Activated CD4-positive, alpha-beta T cell treated with anti-CD3 and anti-CD28 coated beads, Interleukin-2, amount 10 ng/mL, durations not matched to agents 7 days and 5 days (primary cell): ENCODE results near the gene SDR42E2. TPM values are rescaled to one million over a fixed set of nuclear protein-coding genes. Genes with fewer than 3 reads are reported as not detected.
A peak's percentile ranks its signal among the peaks of the same experiment; 100 is the strongest.
"Not testable (repeated sequence)": the region's sequence is repeated elsewhere in the genome, so short reads cannot be mapped to it uniquely, and the experiment has no call there.

ENCODE experiments used
- CTCF ChIA-PET: fragments of 350-600 bp; sonication (Branson Sonifier 250); formaldehyde crosslinking; loops from one replicate; lab custom pipeline; 2021; ENCODE audit warnings: antibody characterized with exemption; lab: Charles Lee
- POLR2A ChIA-PET: fragments of 350-600 bp; sonication (Branson Sonifier 250); formaldehyde crosslinking; loops from one replicate; lab custom pipeline; 2021; ENCODE audit warnings: antibody characterized with exemption; lab: Charles Lee
- DNase-seq: peaks from one replicate; pipeline ENCODE4 v3.0.0-alpha.2; 2020
- H3K27ac Mint-ChIP-seq: one replicate; pipeline ENCODE4 v1.8.0; 2021; ENCODE audit warnings: mild to moderate bottlenecking, moderate library complexity, mixed read lengths
- H3K27me3 Mint-ChIP-seq: one replicate; pipeline ENCODE4 v1.8.0; 2021; ENCODE audit warnings: mixed read lengths
- H3K36me3 Mint-ChIP-seq: one replicate; pipeline ENCODE4 v1.8.0; 2021; ENCODE audit warnings: low read depth, mixed read lengths
- H3K4me1 Mint-ChIP-seq: one replicate; pipeline ENCODE4 v1.8.0; 2021; ENCODE audit warnings: mixed read lengths
- H3K4me3 Mint-ChIP-seq: one replicate; pipeline ENCODE4 v1.8.0; 2021; ENCODE audit warnings: mild to moderate bottlenecking, moderate library complexity, mixed read lengths
- H3K9me3 Mint-ChIP-seq: one replicate; pipeline ENCODE4 v1.8.0; 2021; ENCODE audit warnings: mixed read lengths
- total RNA-seq, 2 experiments: library from RNA; stranded (reverse); gene quantifications; one replicate each; pipeline ENCODE4 v1.2.3, GENCODE V29; 2021

The SDR42E2 gene
- total RNA-seq, 2 experiments from 2014 or later = 0.22 TPM; not detected in 1

DNA sequence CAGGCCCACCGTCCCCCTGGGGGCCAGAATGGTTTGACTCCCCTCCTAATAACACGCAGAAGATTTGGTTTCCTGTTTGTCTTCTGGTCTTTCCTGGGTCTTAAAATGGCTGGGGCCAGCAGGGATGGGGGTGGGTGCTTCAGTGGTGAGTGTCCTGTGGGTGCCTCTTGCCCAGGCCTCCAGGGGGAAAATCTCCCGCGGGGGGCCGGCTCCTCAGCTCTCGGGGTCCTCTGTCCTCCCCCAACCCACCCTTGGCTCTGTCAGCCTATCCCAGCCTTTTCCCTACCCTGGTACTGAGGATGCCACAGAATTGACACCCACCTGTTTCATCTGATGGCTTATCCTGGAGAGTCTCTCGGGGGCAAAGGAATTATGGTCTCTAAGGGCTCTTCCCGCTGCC is 23.8 kb upstream of the SDR42E2 start:
- H3K4me1 Mint-ChIP-seq = no peaks in the 10 kb centered on the region
- no peak overlapping the region for H3K4me3 Mint-ChIP-seq
- H3K27me3 Mint-ChIP-seq = no peaks in the 10 kb centered on the region
- ChIA-PET POLR2A (no interaction called here), CTCF (interaction anchor here (1.6 kb wide), 1 partner anchor 50 kb away, joined by 5 read pairs; no protein-coding TSS in a partner anchor)
- H3K36me3 Mint-ChIP-seq = no peaks in the 10 kb centered on the region
- no peaks in the 10 kb centered on the region for H3K9me3 Mint-ChIP-seq
- no peak for DNase-seq
- H3K27ac Mint-ChIP-seq = no peak overlapping the region

GRCh38 chr16:22139008-22139407 is 23.3 kb upstream of the SDR42E2 start:
- CTCF ChIA-PET = no interaction called here
- no peak overlapping the region for H3K4me3 Mint-ChIP-seq

GRCh38 chr16:22139732-22140131 is 22.6 kb upstream of the SDR42E2 start:
- Mint-ChIP-seq H3K27me3 (peaks cover 1% of the 10 kb centered on the region), H3K36me3 (no peaks in the 10 kb centered on the region), H3K27ac (no peak overlapping the region), H3K4me1 (no peaks in the 10 kb centered on the region), H3K9me3 (no peaks in the 10 kb centered on the region), H3K4me3 (no peak overlapping the region)
- POLR2A ChIA-PET = interaction anchor here (0.7 kb wide), 1 partner anchor 1652 kb away, joined by 5 read pairs; no protein-coding TSS in a partner anchor
- CTCF ChIA-PET = no interaction called here
- no peak for DNase-seq

More at GRCh38 chr16:22139008-22139407, 23.3 kb upstream of the SDR42E2 start:
- Mint-ChIP-seq H3K27ac (no peak overlapping the region), H3K9me3 (no peaks in the 10 kb centered on the region), H3K36me3 (no peaks in the 10 kb centered on the region), H3K27me3 (no peaks in the 10 kb centered on the region), H3K4me1 (no peaks in the 10 kb centered on the region)
- POLR2A ChIA-PET = interaction anchor here (0.7 kb wide), 1 partner anchor 1653 kb away, joined by 5 read pairs; no protein-coding TSS in a partner anchor
- DNase-seq = no peak

- no peak for DNase-seq
- Mint-ChIP-seq H3K9me3 (no peaks in the 10 kb centered on the region), H3K36me3 (no peaks in the 10 kb centered on the region), H3K27me3 (peaks cover 5% of the 10 kb centered on the region), H3K4me3 (no peak overlapping the region), H3K4me1 (no peaks in the 10 kb centered on the region), H3K27ac (no peak overlapping the region)
- POLR2A ChIA-PET = no interaction called here
- CTCF ChIA-PET = interaction anchor here (0.6 to 1.0 kb wide), 2 partner anchors 56 to 159 kb away, joined by 3 read pairs; no protein-coding TSS in a partner anchor
Observed at GRCh38 chr16:22141767-22142166, 20.5 kb upstream of the SDR42E2 start.

DNA sequence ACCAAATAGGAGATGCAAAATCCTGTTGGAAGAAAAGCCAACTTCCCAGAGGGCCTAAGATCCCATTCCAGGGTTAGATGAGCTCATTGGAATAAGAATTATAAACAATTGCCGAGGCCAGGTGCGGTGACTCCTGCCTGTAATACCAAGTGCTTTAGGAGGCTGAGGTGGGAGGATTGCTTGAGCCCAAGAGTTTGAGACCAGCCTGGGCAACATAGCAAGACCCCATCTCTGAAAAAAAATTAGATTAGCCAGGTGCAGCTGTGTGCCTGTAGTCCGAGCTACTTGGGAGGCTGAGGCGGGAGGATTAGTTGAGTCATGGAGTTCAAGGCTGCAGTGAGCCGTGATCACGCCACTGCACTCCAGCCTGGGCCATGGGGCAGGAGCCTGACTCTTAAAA is 17.8 kb upstream of the SDR42E2 start:
- H3K27me3 Mint-ChIP-seq = peaks cover 5% of the 10 kb centered on the region
- H3K9me3 Mint-ChIP-seq = no peaks in the 10 kb centered on the region
- no peaks in the 10 kb centered on the region for H3K36me3 Mint-ChIP-seq
- DNase-seq = no peak
- CTCF ChIA-PET = no interaction called here
- H3K4me1 Mint-ChIP-seq = no peaks in the 10 kb centered on the region
- H3K4me3 Mint-ChIP-seq = no peak overlapping the region
- no peak overlapping the region for H3K27ac Mint-ChIP-seq
- POLR2A ChIA-PET = no interaction called here

GRCh38 chr16:22147853-22148252 is 14.5 kb upstream of the SDR42E2 start:
- H3K27ac Mint-ChIP-seq = no peak overlapping the region
- peaks cover 5% of the 10 kb centered on the region for H3K27me3 Mint-ChIP-seq
- no peak for DNase-seq
- no peaks in the 10 kb centered on the region for H3K9me3 Mint-ChIP-seq
- H3K4me1 Mint-ChIP-seq = no peaks in the 10 kb centered on the region
- H3K4me3 Mint-ChIP-seq = no peak overlapping the region
- CTCF ChIA-PET = no interaction called here
- H3K36me3 Mint-ChIP-seq = no peaks in the 10 kb centered on the region
- POLR2A ChIA-PET = no interaction called here

DNA sequence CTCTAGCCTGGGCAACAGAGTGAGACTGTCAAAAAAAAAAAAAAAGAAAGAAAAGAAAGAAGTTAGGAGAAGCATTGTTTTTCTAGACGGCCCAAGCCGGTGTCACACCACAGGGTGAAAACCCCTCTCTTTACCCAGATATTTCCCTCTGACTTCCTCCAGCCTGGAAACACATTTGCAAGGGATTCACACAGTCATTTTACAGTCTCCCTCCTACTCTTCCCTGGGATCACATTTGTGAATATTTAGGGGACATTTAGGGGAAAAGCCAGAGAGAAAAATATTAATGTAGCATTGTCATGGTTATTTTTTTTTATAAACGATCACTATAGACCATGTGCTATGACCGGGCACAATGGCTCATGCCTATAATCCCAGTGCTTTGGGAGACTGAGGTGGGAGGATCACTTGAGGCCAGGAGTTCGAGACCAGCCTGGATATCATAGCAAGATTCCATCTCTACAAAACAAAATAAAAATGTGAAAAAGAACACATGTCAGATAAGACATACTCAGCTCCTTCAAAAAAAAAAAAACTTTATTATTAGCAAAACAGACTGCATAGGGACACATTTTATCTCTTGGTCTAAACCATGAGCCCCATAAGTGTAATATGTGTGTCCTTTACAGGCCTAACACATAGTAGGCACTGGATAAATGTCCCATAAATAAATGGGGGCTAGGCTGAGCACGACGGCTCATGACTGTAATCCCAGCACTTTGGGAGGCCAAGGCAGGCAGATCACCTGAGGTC is 10.9 kb upstream of the SDR42E2 start:
- POLR2A ChIA-PET = no interaction called here
- CTCF ChIA-PET = no interaction called here
- no peak overlapping the region for H3K4me3 Mint-ChIP-seq
- no peaks in the 10 kb centered on the region for H3K4me1 Mint-ChIP-seq
- no peaks in the 10 kb centered on the region for H3K36me3 Mint-ChIP-seq
- no peaks in the 10 kb centered on the region for H3K9me3 Mint-ChIP-seq
- H3K27ac Mint-ChIP-seq = no peak overlapping the region
- DNase-seq = no peak
- no peaks in the 10 kb centered on the region for H3K27me3 Mint-ChIP-seq

GRCh38 chr16:22152316-22152715 is 10.0 kb upstream of the SDR42E2 start:
- ChIA-PET CTCF (no interaction called here), POLR2A (no interaction called here)
- Mint-ChIP-seq H3K36me3 (no peaks in the 10 kb centered on the region), H3K4me3 (no peak overlapping the region), H3K27ac (no peak overlapping the region), H3K4me1 (no peaks in the 10 kb centered on the region), H3K27me3 (no peaks in the 10 kb centered on the region), H3K9me3 (no peaks in the 10 kb centered on the region)
- DNase-seq = no peak

DNA sequence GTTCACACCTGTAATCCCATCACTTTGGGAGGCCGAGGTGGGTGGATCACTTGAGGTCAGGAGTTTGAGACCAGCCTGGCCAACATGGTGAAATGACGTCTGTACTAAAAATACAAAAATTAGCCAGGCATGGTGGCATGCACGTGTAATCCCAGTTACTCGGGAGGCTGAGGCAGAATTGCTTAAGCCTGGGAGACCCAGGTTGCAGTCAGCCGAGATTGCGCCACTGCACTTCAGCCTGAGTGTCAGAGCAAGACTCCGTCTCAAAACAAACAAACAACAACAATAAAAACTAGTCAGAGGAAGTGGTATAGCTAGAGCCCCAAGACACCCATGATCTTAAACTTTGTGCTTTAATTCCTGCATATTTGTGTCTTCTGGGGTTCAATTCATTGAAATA is 9.2 kb upstream of the SDR42E2 start:
- H3K27me3 Mint-ChIP-seq, H3K4me3 Mint-ChIP-seq, POLR2A ChIA-PET, H3K36me3 Mint-ChIP-seq, H3K9me3 Mint-ChIP-seq, H3K4me1 Mint-ChIP-seq, H3K27ac Mint-ChIP-seq, DNase-seq: not testable (repeated sequence)
- CTCF ChIA-PET = interaction anchor here (1.2 kb wide), 1 partner anchor 10 kb away, joined by 3 read pairs; no protein-coding TSS in a partner anchor

GRCh38 chr16:22161401-22161800 is 905 bp upstream of the SDR42E2 start:
- H3K27me3 Mint-ChIP-seq = peaks cover 19% of the 10 kb centered on the region
- H3K4me1 Mint-ChIP-seq = peaks cover 5% of the 10 kb centered on the region
- no peak overlapping the region for H3K4me3 Mint-ChIP-seq
- no peak for DNase-seq
- no peak overlapping the region for H3K27ac Mint-ChIP-seq
- ChIA-PET POLR2A (no interaction called here), CTCF (no interaction called here)
- H3K36me3 Mint-ChIP-seq = no peaks in the 10 kb centered on the region
- peaks cover 5% of the 10 kb centered on the region for H3K9me3 Mint-ChIP-seq

- DNase-seq = no peak
- Mint-ChIP-seq H3K27ac (peak overlapping the region; percentile 60), H3K36me3 (no peaks in the 10 kb centered on the region), H3K4me1 (peaks cover 5% of the 10 kb centered on the region), H3K27me3 (peaks cover 19% of the 10 kb centered on the region), H3K4me3 (no peak overlapping the region), H3K9me3 (peaks cover 5% of the 10 kb centered on the region)
- ChIA-PET POLR2A (no interaction called here), CTCF (no interaction called here)
Observed at GRCh38 chr16:22162656-22163009, 327 bp downstream of the SDR42E2 start.

DNA sequence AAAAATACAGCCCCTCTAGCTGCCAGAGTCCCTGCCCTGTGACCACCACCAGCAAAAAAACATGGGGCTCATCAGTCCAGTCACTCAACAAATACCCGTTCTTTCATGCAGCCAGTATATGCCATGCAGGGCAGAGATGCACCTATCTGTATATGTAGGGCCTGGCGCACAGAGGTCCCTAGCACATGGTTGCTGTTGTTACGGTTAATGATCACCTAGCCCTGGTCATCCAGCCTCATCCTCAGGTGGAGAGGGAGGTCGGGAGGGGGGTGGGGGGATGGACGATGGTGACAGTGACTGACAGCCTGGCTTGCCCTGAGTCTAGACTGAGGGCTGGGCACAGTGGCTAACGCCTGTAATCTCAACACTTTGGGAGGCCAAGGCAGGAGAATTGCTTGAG is 1.5 kb downstream of the SDR42E2 start:
- H3K36me3 Mint-ChIP-seq = no peaks in the 10 kb centered on the region
- POLR2A ChIA-PET = no interaction called here
- no peak overlapping the region for H3K27ac Mint-ChIP-seq
- DNase-seq = no peak
- peaks cover 18% of the 10 kb centered on the region for H3K27me3 Mint-ChIP-seq
- no peak overlapping the region for H3K4me3 Mint-ChIP-seq
- CTCF ChIA-PET = no interaction called here
- peaks cover 5% of the 10 kb centered on the region for H3K9me3 Mint-ChIP-seq
- peaks cover 5% of the 10 kb centered on the region for H3K4me1 Mint-ChIP-seq

DNA sequence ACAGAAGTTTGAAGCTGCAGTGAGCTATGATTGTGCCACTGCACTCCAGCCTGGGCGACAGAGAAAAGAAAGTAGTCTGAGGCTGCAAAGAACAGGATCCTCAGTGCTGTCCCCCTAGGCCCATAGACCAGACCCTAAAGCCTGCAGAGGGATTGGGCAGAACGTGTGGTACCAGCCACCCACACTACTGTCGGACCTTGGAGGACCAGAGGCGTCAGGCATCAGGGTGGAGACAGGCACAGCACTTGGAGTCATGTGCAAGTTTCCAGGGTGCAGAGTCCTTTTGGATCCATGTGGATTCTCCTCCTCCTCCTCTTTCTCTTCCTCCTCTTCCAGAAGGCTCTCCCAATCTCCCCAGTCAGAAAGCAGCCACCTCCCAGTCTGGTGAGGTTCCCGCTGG is 2.2 kb downstream of the SDR42E2 start:
- Mint-ChIP-seq H3K36me3 (no peaks in the 10 kb centered on the region), H3K27me3 (peaks cover 16% of the 10 kb centered on the region), H3K9me3 (peaks cover 5% of the 10 kb centered on the region), H3K27ac (no peak overlapping the region), H3K4me3 (no peak overlapping the region), H3K4me1 (peaks cover 5% of the 10 kb centered on the region)
- POLR2A ChIA-PET = no interaction called here
- DNase-seq = no peak
- CTCF ChIA-PET = interaction anchor here (3.3 kb wide), 1 partner anchor 24 kb away, joined by 10 read pairs; no protein-coding TSS in a partner anchor
